MM.1S (cell line): ENCODE measurements around the gene CRAT.

Experiments used
- DNase-seq: peaks from one replicate; pipeline ENCODE4 v3.0.0-alpha.2; 2015
- H2AFZ ChIP-seq: fragments of 300-600 bp; sonication (generic); 2 replicates; pipeline ENCODE4 v1.6.0; 2016; ENCODE audit warnings: antibody characterized with exemption, low read length
- H3F3A ChIP-seq: fragments of 300-600 bp; sonication (generic); 2 replicates; pipeline ENCODE4 v1.6.1; 2016; ENCODE audit warnings: mild to moderate bottlenecking, antibody characterized with exemption, low read length, moderate library complexity, mixed read lengths; ENCODE audit not compliant: insufficient read depth
- H3K27ac ChIP-seq: fragments of 300-600 bp; sonication (generic); 2 replicates; pipeline ENCODE4 v1.5.1; 2016; ENCODE audit warnings: mild to moderate bottlenecking, low read length
- H3K27me3 ChIP-seq: fragments of 300-600 bp; sonication (generic); replicated peaks from 2 replicates; pipeline ENCODE4 v1.6.0; 2016; ENCODE audit warnings: low read length; ENCODE audit not compliant: insufficient read depth
- H3K36me3 ChIP-seq: fragments of 300-600 bp; sonication (generic); replicated peaks from 2 replicates; pipeline ENCODE4 v1.6.1; 2016; ENCODE audit warnings: mild to moderate bottlenecking, low read length, mixed read lengths; ENCODE audit not compliant: insufficient read depth
- H3K4me1 ChIP-seq: fragments of 300-600 bp; sonication (generic); 2 replicates; pipeline ENCODE4 v1.6.1; 2016; ENCODE audit warnings: low read length, mixed read lengths
- H3K4me2 ChIP-seq: fragments of 300-600 bp; sonication (generic); 2 replicates; pipeline ENCODE4 v1.6.0; 2016; ENCODE audit warnings: low read depth, low read length
- H3K4me3 ChIP-seq: fragments of 300-600 bp; sonication (generic); 2 replicates; pipeline ENCODE4 v1.5.1; 2016; ENCODE audit warnings: low read length, mixed read lengths
- H3K79me2 ChIP-seq: fragments of 300-600 bp; sonication (generic); 2 replicates; pipeline ENCODE4 v1.6.1; 2016; ENCODE audit warnings: mixed run types, low read length, mixed read lengths
- H3K9ac ChIP-seq: fragments of 300-600 bp; sonication (generic); 2 replicates; pipeline ENCODE4 v1.6.1; 2016; ENCODE audit warnings: low read length, mixed read lengths
- H3K9me2 ChIP-seq: fragments of 300-600 bp; sonication (generic); replicated peaks from 2 replicates; pipeline ENCODE4 v1.6.1; 2016; ENCODE audit warnings: mild to moderate bottlenecking, low read length, mixed read lengths; ENCODE audit not compliant: insufficient read depth
- H3K9me3 ChIP-seq: fragments of 300-600 bp; sonication (generic); replicated peaks from 2 replicates; pipeline ENCODE4 v1.6.1; 2016; ENCODE audit warnings: mild to moderate bottlenecking, low read length, mixed read lengths; ENCODE audit not compliant: insufficient read depth
- H4K20me1 ChIP-seq: fragments of 300-600 bp; sonication (generic); 2 replicates; pipeline ENCODE4 v1.6.1; 2016; ENCODE audit warnings: mild to moderate bottlenecking, low read length, moderate library complexity, mixed read lengths; ENCODE audit not compliant: insufficient read depth
- EZH2 ChIP-seq: fragments of 300-600 bp; sonication (generic); optimal IDR thresholded peaks from 2 replicates; pipeline ENCODE3; 2017; ENCODE audit warnings: low read depth, mild to moderate bottlenecking, antibody characterized with exemption, low read length, mixed read lengths
- EZH2phosphoT487 ChIP-seq: fragments of 300-600 bp; sonication (generic); IDR thresholded peaks from 2 replicates; pipeline ENCODE4 v1.6.1; 2018; ENCODE audit warnings: antibody characterized with exemption, low read length
- TF ChIP-seq, protein P1 (sequence below): fragments of 300-600 bp; sonication (generic); IDR thresholded peaks from 2 replicates; pipeline ENCODE4 v1.5.1; 2016; ENCODE audit warnings: antibody characterized with exemption, low read length, mixed read lengths

Gene CRAT

DNA sequence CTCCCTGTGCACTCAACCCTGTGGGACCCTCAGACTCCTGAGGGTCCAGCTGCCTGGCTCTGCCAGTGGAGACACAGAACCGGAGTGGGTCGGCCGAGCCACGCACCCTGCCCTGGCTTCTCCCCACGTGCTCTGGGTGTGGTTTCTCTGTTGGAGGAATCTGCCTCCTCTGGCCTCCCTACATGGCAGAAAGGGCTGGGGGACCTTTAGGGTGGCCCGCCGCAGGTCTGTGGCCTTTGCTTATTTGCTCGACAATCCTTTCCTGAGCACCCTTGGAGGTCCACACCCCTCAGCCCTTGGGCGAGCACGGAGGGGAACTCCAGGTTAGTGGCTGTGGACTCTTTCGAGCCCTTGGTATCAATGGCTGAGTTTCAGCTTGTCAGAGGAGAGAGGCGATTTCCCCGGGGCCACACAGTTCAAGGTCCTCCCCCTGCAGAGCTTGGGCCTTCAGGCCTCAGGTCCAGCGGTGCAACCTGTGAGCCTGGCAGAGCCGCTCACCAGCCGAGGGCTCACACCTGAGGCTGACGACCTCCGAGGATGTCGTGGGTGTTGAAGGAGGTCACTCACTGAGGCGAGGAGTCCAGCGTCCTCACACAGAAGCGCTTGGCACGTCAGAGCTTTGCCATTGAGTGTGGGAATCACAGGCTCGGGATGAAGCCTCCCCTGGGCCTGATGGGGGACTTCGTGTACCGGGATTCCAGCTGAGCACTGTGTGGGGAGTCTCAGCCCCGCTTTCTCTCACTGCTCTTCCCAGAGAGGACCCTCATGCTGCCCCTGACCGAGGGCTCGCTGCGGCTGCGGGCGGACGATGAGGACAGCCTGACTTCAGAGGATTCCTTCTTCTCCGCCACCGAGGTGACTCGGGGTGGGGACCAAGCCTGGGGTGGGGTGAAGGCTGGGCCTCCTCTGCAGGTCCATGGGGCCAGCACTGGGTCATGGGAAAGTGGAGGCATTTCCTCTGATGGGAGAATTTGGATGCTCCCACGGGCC is 50.5 kb downstream of the CRAT start:
- no peaks in the 10 kb centered on the region for H3K27me3 ChIP-seq
- H3K4me1 ChIP-seq: no peaks in the 10 kb centered on the region
- no peak for TF ChIP-seq EZH2phosphoT487
- H3K79me2 ChIP-seq: no peaks in the 10 kb centered on the region
- H3K4me2 ChIP-seq: no peak overlapping the region
- no peak overlapping the region for H3K4me3 ChIP-seq
- H3K27ac ChIP-seq: no peak overlapping the region
- no peak overlapping the region for H3K9ac ChIP-seq
- H3F3A ChIP-seq: no peaks in the 10 kb centered on the region
- no peaks in the 10 kb centered on the region for H4K20me1 ChIP-seq
- no peaks in the 10 kb centered on the region for H3K36me3 ChIP-seq
- H3K9me3 ChIP-seq: no peaks in the 10 kb centered on the region
- no peak for DNase-seq
- H2AFZ ChIP-seq: no peak overlapping the region
- H3K9me2 ChIP-seq: no peaks in the 10 kb centered on the region

DNA sequence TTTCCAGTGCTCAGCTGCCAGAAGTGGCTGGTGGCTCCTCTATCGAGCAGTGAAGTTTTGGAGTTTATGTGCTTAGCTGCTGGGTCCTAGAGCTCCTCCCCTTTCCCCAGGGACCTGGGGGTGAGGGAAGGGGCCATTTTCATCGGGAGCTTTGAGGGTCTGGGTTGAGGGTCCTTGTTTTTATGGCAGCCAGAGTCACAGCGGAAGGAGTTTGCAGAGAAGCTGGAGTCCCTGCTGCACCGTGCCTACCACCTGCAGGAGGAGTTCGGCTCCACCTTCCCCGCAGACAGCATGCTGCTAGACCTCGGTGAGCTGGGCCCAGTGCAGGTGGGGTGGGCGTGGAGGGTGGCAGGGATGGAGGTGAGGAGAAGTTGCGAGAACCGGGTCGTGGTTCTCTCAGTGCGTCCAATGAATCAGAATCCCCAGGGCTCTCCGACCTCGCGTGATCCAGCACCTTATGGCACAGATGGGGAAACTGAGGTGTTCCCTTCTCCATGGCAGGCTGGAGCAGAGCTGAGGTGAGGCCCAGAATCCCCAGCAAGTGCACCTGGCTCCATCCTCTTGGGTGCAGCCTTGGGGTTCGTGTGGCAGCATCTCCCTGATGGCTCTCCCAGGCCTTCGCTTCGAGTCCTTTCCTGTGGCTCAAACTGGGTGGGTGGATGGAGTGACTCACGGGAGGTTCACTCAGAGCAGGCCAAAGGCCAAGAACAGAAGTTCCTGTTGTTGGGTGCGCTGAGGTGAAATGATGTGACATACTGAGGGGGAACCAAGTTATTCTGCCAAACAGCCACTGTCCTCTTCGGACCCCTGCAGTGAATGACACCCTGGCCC is 51.4 kb downstream of the CRAT start:
- no peaks in the 10 kb centered on the region for H3K36me3 ChIP-seq
- no peak overlapping the region for H3K4me2 ChIP-seq
- DNase-seq: no peak
- H3K27me3 ChIP-seq: no peaks in the 10 kb centered on the region
- H3K9me3 ChIP-seq: no peaks in the 10 kb centered on the region
- no peaks in the 10 kb centered on the region for H3K4me1 ChIP-seq
- H2AFZ ChIP-seq: no peak overlapping the region
- TF ChIP-seq EZH2 (no peak), EZH2phosphoT487 (no peak)
- TF ChIP-seq, protein P1, sequence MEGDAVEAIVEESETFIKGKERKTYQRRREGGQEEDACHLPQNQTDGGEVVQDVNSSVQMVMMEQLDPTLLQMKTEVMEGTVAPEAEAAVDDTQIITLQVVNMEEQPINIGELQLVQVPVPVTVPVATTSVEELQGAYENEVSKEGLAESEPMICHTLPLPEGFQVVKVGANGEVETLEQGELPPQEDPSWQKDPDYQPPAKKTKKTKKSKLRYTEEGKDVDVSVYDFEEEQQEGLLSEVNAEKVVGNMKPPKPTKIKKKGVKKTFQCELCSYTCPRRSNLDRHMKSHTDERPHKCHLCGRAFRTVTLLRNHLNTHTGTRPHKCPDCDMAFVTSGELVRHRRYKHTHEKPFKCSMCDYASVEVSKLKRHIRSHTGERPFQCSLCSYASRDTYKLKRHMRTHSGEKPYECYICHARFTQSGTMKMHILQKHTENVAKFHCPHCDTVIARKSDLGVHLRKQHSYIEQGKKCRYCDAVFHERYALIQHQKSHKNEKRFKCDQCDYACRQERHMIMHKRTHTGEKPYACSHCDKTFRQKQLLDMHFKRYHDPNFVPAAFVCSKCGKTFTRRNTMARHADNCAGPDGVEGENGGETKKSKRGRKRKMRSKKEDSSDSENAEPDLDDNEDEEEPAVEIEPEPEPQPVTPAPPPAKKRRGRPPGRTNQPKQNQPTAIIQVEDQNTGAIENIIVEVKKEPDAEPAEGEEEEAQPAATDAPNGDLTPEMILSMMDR: no peak
- no peak overlapping the region for H3K27ac ChIP-seq
- H3K79me2 ChIP-seq: no peaks in the 10 kb centered on the region
- no peak overlapping the region for H3K4me3 ChIP-seq
- H3F3A ChIP-seq: no peaks in the 10 kb centered on the region
- H4K20me1 ChIP-seq: no peaks in the 10 kb centered on the region
- no peak overlapping the region for H3K9ac ChIP-seq
- no peaks in the 10 kb centered on the region for H3K9me2 ChIP-seq

DNA sequence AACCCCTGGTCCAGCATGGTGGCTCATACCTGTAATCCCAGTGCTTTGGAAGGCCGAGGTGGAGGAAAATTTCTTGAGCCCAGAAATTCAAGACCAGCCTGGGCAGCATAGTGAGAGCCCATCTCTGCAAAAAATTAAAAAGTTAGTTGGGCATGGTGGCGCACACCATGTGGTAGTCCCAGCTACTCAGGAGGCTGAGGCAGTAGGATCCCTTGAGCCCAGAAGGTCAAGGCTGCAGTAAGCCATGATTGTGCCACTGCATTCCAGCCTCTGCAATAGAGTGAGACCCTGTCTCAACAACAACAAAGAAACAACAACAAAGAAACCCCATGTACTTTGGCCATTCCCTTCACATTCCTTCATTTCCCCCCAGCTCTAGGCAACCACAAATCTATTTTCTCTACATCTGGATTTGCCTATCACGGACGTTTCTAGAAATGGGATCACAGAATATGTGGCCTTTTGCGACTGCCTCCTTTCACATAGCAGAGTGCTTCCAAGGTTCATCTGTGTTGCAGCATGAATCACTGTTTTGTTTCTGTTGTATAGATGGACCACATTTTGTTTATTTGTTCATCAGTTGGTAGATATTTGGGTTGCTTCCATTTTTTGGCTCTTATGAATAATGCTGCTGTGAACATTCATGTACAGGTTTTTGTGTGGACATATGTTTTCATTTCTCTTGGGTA is 56.3 kb downstream of the CRAT start:
- Histone ChIP-seq H3K9ac (no peak overlapping the region), H2AFZ (no peak overlapping the region), H4K20me1 (no peaks in the 10 kb centered on the region), H3K79me2 (no peaks in the 10 kb centered on the region), H3F3A (no peaks in the 10 kb centered on the region), H3K4me1 (no peaks in the 10 kb centered on the region), H3K27me3 (no peaks in the 10 kb centered on the region), H3K9me2 (no peaks in the 10 kb centered on the region), H3K4me3 (no peak overlapping the region), H3K36me3 (no peaks in the 10 kb centered on the region), H3K9me3 (no peaks in the 10 kb centered on the region), H3K27ac (no peak overlapping the region), H3K4me2 (no peak overlapping the region)
- TF ChIP-seq EZH2phosphoT487: no peak
- TF ChIP-seq, protein P1: no peak
- TF ChIP-seq EZH2: no peak
- no peak for DNase-seq
